Cardiac muscle cell (in vitro differentiated cells and primary cell): Measurements from ENCODE around the gene TBC1D19. TPM values are rescaled to one million over a fixed set of nuclear protein-coding genes. Genes with fewer than 3 reads are reported as not detected.

Source experiments
- DNase-seq, 2 donors: peaks; one replicate each; pipeline versions ENCODE4 v3.0.0 to v3.0.0-alpha.2; 2010 to 2017; ENCODE audit warnings: low read depth in 1 of 2, low spot score in 1 of 2
- H3K27ac ChIP-seq: fragments of 200-600 bp; sonication (generic); 2 replicates; pipeline ENCODE4 v1.5.1; 2016
- H3K27me3 ChIP-seq: fragments of 200-600 bp; sonication (generic); 2 replicates; pipeline ENCODE4 v1.6.0; 2016; ENCODE audit warnings: control low read depth
- H3K36me3 ChIP-seq: fragments of 200-600 bp; sonication (generic); 2 replicates; pipeline ENCODE4 v1.5.1; 2016; ENCODE audit warnings: control low read depth
- H3K4me1 ChIP-seq: fragments of 200-600 bp; sonication (generic); 2 replicates; pipeline ENCODE4 v1.8.1; 2017; ENCODE audit warnings: low read depth, mild to moderate bottlenecking, mixed run types
- H3K4me3 ChIP-seq: fragments of 200-600 bp; sonication (generic); 2 replicates; pipeline ENCODE4 v1.5.1; 2016; ENCODE audit warnings: mild to moderate bottlenecking
- H3K9me3 ChIP-seq: fragments of 200-600 bp; sonication (generic); 2 replicates; pipeline ENCODE4 v1.5.1; 2017; ENCODE audit warnings: low read depth, mild to moderate bottlenecking, control low read depth
- polyA plus RNA-seq: library from polyadenylated mRNA; unstranded; fragments of >200 nt; fragmentation: Nextera tagmentation; extraction: Ambion mirVana; gene quantifications from 2 replicates; pipeline ENCODE4 v1.2.1, GENCODE V29; 2016
- total RNA-seq: library from RNA; depleted of rRNA; stranded (reverse); fragments of >200 nt; gene quantifications from 2 replicates; pipeline ENCODE4 v1.2.3, GENCODE V29; 2016
- TF ChIP-seq, protein P1 (sequence below): IDR thresholded peaks from 2 replicates; pipeline ENCODE4 v1.5.1; 2012; ENCODE audit warnings: low read depth, mild to moderate bottlenecking, low read length

Gene TBC1D19
- total and polyA plus RNA-seq, 2 experiments from 2014 or later, result 10.9 to 17.3 TPM

DNA sequence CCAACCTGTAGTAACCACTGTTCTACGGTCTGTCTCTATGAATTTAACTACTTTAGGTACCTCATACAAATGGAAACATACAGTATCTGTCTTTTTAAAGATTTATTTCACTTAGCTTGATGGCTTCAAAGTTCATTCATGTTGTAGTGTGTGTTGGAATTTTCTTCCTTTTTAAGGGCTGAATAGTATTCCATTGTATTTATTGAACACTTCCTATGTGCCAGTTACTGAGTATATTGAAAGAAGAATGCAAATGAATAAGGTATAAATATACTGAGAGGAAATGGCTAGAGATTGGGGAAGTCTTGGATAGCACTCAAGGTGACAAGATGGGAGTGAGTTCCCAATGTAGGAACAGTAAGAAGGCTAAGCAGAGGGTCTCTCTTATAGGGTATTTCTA, 17.3 kb downstream of the TBC1D19 start:
- DNase-seq, result no peak
- TF ChIP-seq, protein P1, sequence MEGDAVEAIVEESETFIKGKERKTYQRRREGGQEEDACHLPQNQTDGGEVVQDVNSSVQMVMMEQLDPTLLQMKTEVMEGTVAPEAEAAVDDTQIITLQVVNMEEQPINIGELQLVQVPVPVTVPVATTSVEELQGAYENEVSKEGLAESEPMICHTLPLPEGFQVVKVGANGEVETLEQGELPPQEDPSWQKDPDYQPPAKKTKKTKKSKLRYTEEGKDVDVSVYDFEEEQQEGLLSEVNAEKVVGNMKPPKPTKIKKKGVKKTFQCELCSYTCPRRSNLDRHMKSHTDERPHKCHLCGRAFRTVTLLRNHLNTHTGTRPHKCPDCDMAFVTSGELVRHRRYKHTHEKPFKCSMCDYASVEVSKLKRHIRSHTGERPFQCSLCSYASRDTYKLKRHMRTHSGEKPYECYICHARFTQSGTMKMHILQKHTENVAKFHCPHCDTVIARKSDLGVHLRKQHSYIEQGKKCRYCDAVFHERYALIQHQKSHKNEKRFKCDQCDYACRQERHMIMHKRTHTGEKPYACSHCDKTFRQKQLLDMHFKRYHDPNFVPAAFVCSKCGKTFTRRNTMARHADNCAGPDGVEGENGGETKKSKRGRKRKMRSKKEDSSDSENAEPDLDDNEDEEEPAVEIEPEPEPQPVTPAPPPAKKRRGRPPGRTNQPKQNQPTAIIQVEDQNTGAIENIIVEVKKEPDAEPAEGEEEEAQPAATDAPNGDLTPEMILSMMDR, result no peak
- H3K36me3 ChIP-seq, result no peaks in the 10 kb centered on the region
- H3K4me1 ChIP-seq, result no peaks in the 10 kb centered on the region
- no peaks in the 10 kb centered on the region for H3K27me3 ChIP-seq
- H3K27ac ChIP-seq, result no peak overlapping the region
- H3K4me3 ChIP-seq, result no peak overlapping the region
- H3K9me3 ChIP-seq, result no peaks in the 10 kb centered on the region

DNA sequence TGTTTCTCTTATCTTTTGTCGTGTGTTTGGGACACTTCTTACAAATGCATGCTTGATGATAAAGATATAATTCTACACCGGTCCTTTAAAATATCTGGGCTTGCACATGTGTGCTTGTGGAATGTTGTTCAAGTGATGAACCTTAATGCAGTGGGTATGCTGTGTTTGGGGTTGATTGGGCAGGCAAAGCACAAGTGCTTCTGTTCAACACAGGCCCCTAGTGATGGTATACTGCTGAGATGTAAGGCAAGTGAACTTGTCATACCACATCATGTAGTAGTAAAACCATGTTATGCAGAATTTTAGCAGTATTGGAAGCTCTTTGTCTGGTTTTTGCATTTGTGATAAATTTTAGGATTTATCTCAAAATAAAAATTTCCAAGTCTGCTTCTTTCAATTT, 23.9 kb downstream of the TBC1D19 start:
- H3K27ac ChIP-seq, result no peak overlapping the region
- TF ChIP-seq, protein P1, result no peak
- H3K9me3 ChIP-seq, result no peaks in the 10 kb centered on the region
- no peaks in the 10 kb centered on the region for H3K27me3 ChIP-seq
- H3K4me1 ChIP-seq, result no peaks in the 10 kb centered on the region
- H3K4me3 ChIP-seq, result no peak overlapping the region
- H3K36me3 ChIP-seq, result no peaks in the 10 kb centered on the region
- DNase-seq, result no peak

DNA sequence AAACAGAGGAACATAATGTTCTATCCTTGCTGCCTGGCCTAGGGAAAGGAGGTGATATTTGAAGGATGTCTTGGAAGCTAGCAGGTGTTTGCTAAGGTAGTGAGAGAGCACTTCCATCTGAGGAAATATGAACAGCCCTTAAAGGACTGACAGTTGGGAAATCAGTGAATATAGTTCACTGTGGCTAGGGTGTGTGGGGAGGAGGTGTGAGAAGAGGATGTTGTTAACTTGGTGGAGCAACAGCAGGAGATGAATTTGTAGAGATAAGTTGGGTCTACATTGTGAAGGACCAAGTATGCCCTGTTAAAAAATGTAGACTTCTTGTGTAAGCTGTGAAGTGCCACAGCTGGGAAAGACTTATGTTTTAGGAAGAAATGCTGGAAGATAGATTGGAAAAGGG, 25.5 kb downstream of the TBC1D19 start:
- Histone ChIP-seq H3K27ac (no peak overlapping the region), H3K36me3 (no peaks in the 10 kb centered on the region), H3K27me3 (no peaks in the 10 kb centered on the region), H3K9me3 (no peaks in the 10 kb centered on the region), H3K4me1 (no peaks in the 10 kb centered on the region), H3K4me3 (no peak overlapping the region)
- TF ChIP-seq, protein P1, result no peak
- DNase-seq, result no peak

DNA sequence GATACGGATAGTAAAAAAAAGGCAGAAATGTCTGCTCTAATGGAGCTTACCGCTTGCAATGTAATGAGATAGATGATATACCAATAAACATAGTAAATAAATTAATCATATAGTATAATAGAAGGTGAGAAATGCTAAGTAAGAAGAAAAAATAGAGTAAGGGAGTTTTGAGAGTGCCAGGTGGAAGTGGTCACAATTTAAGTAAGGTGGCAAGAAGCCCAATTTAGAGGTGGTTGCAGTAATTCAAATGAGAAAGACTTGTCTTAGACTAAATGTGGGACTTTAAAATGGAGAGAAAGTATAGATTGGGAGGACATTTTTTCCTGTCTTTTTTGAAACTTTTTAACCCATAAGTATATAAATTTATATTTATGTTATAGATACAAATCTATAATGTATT, 26.0 kb downstream of the TBC1D19 start:
- Histone ChIP-seq H3K9me3 (no peaks in the 10 kb centered on the region), H3K4me1 (no peaks in the 10 kb centered on the region), H3K4me3 (no peak overlapping the region), H3K27me3 (no peaks in the 10 kb centered on the region), H3K27ac (no peak overlapping the region), H3K36me3 (no peaks in the 10 kb centered on the region)
- TF ChIP-seq, protein P1, result no peak
- no peak for DNase-seq

DNA sequence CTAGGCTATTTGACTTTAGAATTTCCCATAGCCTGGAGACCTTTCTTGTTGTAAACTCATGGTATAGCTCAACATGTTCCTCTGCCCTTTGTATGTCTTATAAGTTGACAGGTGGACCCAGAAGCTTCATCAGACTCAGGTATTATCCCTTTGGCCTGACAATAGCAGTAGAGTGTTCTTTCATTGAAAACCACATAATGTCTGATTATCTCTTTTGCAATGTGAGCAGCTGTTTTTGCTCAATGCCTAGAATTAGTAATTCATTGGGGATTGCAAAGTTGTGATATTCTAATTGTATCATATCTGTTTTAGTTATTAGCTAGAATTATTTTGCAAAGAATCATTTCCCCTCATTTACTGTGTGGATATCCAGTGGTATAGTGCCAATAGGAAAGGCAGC, 27.5 kb downstream of the TBC1D19 start:
- Histone ChIP-seq H3K27me3 (no peaks in the 10 kb centered on the region), H3K36me3 (no peaks in the 10 kb centered on the region)

More for the DNA sequence above, 27.5 kb downstream of the TBC1D19 start:
- Histone ChIP-seq H3K4me1 (no peaks in the 10 kb centered on the region), H3K9me3 (no peaks in the 10 kb centered on the region), H3K4me3 (no peak overlapping the region), H3K27ac (no peak overlapping the region)
- TF ChIP-seq, protein P1, result no peak
- DNase-seq, result no peak
